Measurements from ENCODE around the gene POLN.

POLN gene

DNA sequence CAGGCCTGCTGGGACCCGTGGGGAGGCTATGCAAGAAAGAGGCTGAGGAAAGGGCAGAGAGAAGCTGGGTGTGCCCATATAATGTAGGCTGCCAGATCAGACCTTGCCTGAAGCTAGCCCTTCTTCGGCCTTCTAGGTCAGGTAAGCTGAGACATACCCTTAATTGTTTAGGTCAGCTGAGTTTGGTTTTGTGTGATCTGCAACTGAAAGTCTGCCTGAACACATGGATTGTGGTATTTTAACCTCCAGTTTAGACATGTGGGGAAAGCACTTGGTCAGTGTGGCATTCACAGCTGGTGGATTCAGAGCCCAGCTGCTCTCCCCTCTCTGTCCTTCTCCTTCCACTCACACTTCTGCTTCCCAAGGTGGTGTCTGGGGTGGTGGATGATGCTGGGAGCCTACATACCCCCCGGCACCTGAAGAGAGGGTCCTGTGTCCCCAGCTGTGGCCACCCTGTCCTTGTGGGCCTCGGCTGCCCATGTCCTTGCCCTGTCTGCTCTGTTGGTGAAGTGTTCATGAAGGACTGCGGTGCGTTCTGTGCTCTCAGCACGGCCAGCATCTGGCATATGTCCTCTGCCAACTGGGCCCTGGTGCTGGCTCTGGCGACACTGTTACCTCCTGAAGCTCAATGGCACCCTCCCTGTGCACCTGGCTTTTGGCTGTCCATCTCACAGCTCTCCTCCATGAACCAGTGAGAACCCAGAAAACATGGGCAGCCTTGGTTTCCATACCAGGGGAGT lies 100.7 kb downstream of the POLN start:
- no peak for TF ChIP-seq ZNF274 (IDR thresholded peaks at IDR 0.05; ENCODE audit: low read depth, low read length)

GRCh38 chr4:2138846-2139500 lies 102.9 kb downstream of the POLN start:
- TF ChIP-seq ZNF274 (IDR thresholded peaks at IDR 0.05; ENCODE audit: low read depth, low read length): no peak
- no peak overlapping the region for H3K4me3 ChIP-seq (ENCODE audit: low read length)

More for the DNA sequence above, 100.7 kb downstream of the POLN start:
- no peak overlapping the region for H3K4me3 ChIP-seq (ENCODE audit: low read length)

DNA sequence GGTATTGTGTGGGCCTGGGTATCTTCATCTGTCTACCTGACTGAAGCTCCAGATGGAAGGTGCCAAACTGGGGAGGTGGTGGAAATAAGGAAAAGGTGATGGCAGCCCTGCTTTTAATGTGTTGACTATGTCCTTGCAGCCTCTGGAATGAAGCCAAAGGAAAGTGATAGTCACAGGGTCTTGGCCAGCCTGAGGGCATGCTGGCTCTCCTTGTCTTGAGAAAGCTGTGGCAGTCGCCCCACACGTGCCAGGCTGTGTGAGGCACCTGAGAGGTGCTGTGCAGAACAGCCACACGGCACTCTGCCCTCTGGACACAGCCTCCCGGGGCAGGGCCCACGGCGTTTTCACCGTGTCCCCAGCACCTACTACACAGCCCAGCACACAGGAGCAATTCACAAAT lies 105.2 kb downstream of the POLN start:
- TF ChIP-seq ZNF274 (IDR thresholded peaks at IDR 0.05; ENCODE audit: low read depth, low read length): no peak
- H3K4me3 ChIP-seq (ENCODE audit: low read length): no peak overlapping the region

DNA sequence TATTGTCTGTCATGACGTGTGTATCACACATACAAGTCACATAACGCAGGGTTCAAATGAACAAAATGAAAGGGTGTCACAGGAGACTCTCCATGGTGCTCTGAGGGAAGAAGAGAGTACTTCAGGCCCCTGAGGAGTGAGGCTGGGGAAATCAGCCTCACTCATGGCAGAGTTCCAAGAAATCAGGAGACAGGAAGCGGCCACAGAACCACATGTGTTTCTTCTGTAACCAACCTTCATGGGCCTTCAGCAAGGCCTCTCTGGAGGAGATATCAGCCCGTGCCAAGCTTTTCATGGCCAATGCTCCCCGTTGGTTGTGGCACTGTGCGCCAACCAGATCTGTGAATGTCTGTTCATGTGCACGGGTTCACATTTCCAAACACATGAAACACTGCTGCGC lies 106.8 kb downstream of the POLN start:
- H3K4me3 ChIP-seq (ENCODE audit: low read length): no peak overlapping the region
- TF ChIP-seq ZNF274 (IDR thresholded peaks at IDR 0.05; ENCODE audit: low read depth, low read length): no peak

DNA sequence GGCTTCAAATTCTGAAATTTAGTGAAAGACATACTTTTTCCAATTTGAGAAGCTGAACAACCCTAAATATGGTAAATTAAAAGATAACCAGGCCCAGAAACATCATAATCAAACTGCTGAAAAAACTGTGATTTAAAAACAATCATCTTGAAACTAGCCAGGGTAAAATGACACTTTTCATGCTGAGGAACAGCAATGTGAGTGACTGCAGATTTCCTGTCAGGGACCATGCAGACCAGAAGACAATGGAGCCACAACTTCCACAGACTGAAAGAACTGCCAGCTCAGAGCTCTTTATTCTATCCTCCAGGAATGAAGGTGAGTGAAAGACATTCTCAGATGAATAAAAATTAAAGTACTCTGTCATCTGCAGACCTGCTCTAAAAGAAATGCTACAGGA lies 109.5 kb downstream of the POLN start:
- no peak overlapping the region for H3K4me3 ChIP-seq (ENCODE audit: low read length)
- TF ChIP-seq ZNF274 (IDR thresholded peaks at IDR 0.05; ENCODE audit: low read depth, low read length): no peak

DNA sequence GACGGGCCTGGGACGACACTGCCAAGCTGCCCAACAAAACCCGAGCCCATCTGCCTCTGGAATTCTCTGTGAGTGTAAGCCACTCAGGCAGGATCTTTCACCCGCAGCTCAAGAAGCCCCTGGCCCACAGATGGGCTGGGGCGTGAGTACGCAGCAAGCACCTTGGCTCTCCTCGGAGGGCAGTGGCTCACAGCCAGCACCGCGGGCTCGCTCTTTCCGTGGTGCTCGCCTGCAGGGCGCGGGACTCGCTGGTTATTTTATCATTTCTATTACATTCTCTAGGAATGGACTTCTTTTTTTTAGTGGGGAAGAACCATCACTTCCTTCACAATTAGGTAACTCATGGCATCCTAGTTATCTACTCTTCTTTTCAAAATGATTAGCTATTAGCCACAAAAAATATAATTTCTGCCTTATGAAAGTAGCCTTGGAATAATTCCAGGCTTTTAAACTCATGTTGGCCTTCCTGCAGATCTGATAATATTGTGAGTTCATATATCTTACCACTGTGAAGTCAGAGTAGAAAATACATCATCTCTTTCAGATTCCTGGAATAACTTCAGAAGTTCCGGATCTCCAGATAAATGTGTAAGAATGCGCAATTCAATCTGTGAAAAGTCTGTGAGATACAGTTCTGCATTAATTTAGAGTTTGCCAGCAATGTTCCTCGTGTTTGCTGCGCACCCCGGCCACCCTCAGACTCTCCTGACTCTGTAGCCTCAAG lies 114.2 kb downstream of the POLN start:
- TF ChIP-seq ZNF274 (IDR thresholded peaks at IDR 0.05; ENCODE audit: low read depth, low read length): no peak
- no peak overlapping the region for H3K4me3 ChIP-seq (ENCODE audit: low read length)

- TF ChIP-seq ZNF274 (IDR thresholded peaks at IDR 0.05; ENCODE audit: low read depth, low read length): no peak
- H3K4me3 ChIP-seq (ENCODE audit: low read length): no peak overlapping the region
These were observed 115.4 kb downstream of the POLN start for GRCh38 chr4:2126309-2127043.

DNA sequence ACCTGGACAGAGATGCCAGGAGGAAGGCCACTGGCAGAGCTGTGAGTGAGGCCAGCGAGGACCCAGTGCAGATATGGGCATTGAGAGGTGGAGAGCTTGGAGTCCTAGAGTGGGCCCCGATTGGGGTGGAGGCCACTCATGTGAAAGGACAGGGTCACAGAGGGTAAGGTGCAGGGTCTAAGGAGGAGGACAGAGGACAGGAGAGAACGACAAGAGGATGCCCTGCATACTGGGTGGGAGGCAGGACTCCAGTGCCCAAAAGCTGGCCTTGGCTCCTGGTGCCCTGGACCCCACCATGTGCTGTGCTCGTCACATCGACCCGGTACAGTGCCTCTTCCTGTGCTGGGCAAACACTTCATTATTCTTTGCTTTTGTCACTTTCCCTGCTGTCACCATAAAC lies 116.1 kb downstream of the POLN start:
- TF ChIP-seq ZNF274 (IDR thresholded peaks at IDR 0.05; ENCODE audit: low read depth, low read length): no peak
- H3K4me3 ChIP-seq (ENCODE audit: low read length): no peak overlapping the region

DNA sequence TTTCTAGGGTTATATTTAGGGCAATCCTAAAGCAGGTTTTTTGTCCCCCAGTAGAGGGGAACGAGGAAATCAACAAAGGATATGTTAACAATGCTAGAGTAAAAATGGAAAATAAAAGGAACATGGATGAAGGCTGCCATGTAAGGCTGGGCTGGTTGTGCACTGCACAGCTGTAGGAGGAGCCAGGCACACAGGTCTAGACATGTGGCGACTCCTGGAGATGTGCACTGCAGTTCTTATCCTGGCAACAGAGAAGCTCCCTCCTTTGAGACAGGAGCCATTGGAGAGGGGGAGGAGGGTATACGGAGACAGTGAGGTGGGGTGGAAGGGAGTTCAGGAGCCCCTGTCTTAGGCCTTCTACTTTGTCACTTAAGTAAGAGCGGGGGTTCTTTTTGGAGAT lies 116.9 kb downstream of the POLN start:
- no peak overlapping the region for H3K4me3 ChIP-seq (ENCODE audit: low read length)
- no peak for TF ChIP-seq ZNF274 (IDR thresholded peaks at IDR 0.05; ENCODE audit: low read depth, low read length)

DNA sequence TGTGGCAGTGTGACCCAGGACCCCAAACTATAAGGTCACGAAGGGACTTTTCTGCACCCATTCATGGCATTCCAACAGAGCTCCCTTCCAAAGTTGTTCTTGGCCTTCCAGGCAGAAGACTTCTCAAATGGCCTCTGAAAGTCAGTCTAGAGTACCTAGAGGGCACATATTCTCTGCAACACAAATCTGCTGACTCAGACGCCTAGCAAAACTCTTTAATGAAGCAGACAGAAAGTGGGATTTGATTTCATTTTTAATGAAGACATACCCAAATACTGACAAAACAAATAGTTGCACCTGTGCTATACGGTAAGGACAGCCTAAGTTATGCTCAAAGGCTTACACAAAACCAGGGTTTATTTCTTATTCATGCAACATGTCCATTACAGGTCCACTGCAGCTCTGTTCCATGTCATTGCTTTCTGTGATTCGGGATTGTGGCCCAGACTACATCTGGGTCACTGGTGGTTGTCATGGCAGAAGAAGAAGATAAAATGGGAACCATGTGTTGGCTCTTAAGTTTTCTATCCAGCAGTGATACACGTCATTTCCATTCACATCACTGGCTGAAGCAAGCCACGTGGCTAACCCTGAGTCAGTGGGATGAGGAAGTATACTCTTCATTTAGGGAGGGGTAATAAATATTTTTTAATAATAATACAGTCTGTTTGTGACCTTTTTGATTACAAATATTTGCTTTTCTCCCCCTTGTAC lies 125.1 kb downstream of the POLN start:
- H3K4me3 ChIP-seq (ENCODE audit: low read length): no peak overlapping the region
- TF ChIP-seq ZNF274 (IDR thresholded peaks at IDR 0.05; ENCODE audit: low read depth, low read length): no peak

DNA sequence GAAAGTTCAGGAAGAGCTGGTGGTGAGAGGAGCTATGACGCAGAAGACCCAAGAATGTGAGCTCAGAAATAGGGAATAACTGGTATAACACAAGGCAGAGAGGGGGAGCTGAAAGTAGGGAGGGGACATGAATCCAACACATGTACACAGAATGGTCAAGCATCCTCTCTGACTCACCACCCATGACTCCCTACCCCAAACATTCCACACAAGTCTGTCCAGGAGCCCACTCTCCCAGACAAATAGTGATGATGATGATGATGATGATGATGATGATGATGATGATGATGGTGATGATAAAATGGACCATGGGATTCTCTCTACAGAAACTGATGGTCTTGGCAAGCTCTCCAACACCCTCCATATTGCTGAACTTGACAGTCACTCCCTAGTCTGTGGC lies 136.4 kb downstream of the POLN start:
- H3K4me3 ChIP-seq (ENCODE audit: low read length): no peak overlapping the region
- no peak for TF ChIP-seq ZNF274 (IDR thresholded peaks at IDR 0.05; ENCODE audit: low read depth, low read length)

GRCh38 chr4:2104556-2105345 lies 137.2 kb downstream of the POLN start:
- TF ChIP-seq ZNF274 (IDR thresholded peaks at IDR 0.05; ENCODE audit: low read depth, low read length): no peak
- no peak overlapping the region for H3K4me3 ChIP-seq (ENCODE audit: low read length)
